Globus pallidus (tissue), 1 donor: ENCODE data around the gene SPRY4.
"Not testable (repeated sequence)": the region's sequence is repeated elsewhere in the genome, so short reads cannot be mapped to it uniquely, and the experiment has no call there.

ENCODE experiments used
- DNase-seq: peaks from one replicate; pipeline ENCODE4 v3.0.0-alpha.2; 2015; ENCODE audit warnings: low spot score

Gene SPRY4, protein sequence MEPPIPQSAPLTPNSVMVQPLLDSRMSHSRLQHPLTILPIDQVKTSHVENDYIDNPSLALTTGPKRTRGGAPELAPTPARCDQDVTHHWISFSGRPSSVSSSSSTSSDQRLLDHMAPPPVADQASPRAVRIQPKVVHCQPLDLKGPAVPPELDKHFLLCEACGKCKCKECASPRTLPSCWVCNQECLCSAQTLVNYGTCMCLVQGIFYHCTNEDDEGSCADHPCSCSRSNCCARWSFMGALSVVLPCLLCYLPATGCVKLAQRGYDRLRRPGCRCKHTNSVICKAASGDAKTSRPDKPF

DNA sequence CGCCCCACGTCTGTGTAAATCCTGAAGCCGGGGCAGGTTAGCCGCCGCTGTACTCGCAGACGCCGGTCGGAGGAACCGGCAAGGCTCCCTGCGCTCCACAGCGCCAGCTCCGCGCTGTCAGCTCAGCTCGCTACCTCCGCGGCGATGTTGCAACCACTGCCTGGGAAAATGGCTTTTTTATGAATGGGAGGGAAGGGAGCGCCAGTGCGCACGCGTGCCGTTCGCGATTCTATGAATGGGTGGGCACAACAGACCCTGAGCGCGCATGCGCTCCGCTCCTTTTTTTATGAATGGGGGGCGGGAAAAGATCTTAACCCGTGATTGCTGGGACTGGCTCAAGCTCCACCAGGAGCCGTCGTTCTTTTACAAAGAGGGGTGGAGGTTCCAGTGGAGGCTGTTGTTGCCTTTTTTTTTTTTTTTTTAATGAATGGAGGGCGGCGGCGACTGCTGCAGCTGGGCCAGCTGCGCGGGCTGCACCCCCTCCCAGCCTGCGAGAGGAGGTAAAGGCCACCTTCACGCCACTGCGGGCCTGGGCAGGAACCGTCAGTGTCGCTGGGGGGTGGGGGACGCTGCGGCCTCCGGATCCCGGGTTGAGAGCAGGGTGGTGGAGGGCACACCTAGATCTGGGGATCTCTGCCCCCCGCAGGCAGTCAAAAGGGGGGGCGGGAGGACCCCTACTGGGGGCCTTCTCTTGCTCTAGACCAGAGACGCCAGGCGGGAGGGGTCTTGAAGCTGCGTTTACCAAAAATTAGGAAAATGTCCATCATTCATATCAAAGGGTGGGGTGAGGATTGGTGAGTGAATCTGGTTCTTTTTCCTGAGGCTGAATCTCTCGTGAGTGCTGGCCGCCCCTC, at the start of gene SPRY4:
SPRY4 (minus strand) TSS at position 151 of the 854 bp plus-strand sequence. CDS start 9,913 bp downstream, outside the sequence.
- DNase-seq, result peak; percentile 83

DNA sequence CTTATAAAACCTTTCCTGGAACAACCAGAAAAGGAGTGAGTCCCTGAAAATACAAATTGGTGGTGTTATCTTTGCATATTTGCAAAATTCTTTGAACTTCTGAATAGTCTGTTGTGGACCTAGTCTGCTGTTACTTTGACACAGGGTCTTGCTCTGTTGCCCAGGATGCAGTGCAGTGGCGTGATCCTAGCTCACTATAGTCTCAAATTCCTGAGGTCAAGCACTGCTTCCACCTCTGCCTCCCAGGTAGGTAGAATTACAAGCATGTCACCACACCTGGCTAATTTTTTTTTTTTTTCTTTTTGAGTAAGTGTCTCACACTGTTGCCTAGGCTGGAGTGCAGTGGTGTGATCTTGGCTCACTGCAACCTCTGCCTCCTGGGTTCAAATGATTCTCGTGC, 43.7 kb upstream of the SPRY4 start:
- DNase-seq, result no peak

- DNase-seq, result no peak
Observed at GRCh38 chr5:142366007-142366406, 41.2 kb upstream of the SPRY4 start.

GRCh38 chr5:142364251-142365145, 39.7 kb upstream of the SPRY4 start:
- DNase-seq, result no peak

DNA sequence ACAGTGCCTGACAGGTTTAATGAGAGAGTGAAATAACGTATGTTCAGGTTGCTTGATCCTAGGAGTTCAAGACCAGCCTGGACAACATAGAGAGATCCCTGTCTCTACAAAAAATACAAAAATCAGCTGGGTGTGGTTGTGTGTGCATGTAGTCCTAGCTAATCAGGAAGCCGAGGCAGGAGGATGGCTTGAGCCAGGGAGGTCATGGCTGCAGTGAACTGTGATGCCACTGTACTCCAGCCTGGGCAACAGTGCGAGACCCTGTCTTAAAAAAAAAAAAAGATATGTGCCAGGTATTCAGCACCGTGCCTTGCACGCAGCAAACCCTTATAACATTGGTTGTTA, 38.8 kb upstream of the SPRY4 start:
- DNase-seq, result no peak

DNA sequence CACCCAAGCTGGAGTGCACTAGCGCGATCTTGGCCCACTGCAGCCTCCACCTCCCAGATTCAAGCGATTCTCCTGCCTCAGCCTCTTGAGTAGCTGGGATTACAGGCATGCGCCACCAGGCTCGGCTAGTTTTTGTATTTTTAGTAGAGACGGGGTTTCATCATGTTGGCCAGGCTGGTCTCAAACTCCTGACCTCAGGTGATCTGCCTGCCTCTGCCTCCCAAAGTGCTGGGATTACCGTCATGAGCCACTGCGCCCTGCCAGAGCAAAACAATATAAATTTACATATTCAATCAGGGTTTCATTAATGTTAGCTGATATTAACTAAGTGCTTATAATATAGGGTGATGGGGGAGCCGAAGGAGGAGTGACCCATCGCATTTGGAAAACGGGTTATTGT, 37.4 kb upstream of the SPRY4 start:
- DNase-seq, result not testable (repeated sequence)

DNA sequence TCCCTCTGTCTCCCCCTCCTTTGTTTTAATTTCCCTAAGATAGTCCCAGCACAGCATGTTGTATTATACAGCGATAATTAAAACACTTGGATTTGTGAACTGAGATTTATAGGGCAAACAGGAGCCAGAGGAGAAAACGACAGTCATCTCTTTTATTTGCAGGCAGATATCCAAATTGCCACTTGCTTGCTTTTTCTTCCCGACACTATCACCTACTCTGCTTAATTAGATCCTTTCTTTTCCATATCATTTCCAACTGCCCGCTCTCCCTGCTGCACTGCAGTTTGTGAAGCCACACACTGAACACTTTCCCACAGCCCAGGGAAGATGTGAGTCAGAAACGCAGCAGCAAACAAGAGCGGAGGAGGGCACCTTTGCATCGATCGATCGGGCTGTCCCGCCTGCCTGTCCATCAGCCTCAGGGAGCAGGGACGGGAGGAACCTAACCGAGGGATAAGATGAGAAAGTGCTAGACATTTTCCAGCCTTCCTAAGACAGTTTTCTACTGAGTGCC, 35.8 kb upstream of the SPRY4 start:
- no peak for DNase-seq

DNA sequence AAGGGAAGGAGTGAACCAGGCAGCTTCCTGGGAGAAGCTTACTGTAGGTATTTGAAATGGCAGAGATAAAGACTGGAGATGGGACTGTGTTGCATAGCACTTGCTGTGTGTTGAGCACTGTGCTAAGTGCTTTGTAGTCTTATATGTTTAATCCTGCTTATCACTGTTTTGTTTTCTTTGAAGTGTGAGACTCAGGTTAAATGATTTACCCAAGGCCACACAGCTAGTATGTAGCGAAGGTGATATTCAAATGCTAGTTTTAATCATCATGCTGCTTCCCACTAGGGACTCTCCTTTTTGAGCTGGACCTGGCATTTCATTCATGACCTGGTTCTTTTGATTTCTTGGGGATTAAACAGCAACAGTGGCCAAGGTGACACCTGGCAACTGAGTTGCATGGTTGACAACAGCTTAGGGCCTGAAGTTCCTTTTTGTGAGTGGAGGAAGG, 35.3 kb upstream of the SPRY4 start:
- no peak for DNase-seq

DNA sequence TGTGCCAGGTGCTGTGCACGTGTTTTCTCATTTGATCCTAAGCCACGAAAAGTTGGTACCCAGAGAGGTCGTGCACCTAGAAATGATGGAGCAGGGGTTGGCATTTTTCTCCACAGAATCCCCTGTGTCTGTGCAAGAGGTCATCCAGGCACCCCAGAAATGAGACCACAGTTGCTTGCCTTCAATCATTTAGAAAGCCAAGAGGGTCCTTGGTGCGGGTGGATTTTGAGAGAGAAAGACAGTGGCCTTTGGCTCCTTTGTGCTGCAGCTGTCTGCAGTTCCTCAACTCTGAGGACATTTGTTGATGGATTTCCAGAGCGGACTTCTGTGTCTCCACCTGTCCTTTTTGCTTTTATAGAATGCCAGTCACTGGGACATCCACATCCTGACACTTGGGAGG, 33.8 kb upstream of the SPRY4 start:
- no peak for DNase-seq

GRCh38 chr5:142358121-142358520, 33.3 kb upstream of the SPRY4 start:
- no peak for DNase-seq

GRCh38 chr5:142357469-142358090, 32.8 kb upstream of the SPRY4 start:
- no peak for DNase-seq

GRCh38 chr5:142356716-142357468, 32.1 kb upstream of the SPRY4 start:
- peak; percentile 33 for DNase-seq

DNA sequence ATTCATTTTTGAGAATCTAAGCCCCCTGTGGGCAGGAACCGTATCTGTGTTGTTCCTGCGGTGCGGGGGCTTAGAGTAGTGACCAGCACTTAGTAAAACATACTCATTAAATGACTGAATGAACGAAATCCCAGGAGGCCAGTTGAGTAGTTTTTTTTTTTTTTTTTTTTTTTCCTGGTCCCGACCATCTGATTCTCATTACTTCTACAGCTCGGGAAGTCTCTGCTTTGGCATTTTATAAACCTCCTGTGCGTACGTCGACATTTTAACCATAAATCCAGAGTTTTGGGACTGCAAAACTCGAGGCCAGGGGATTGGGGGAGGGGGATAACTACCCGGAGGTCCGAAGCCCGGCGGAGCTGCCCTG, 31.5 kb upstream of the SPRY4 start:
- DNase-seq, result no peak

GRCh38 chr5:142353071-142353472, 28.3 kb upstream of the SPRY4 start:
- no peak for DNase-seq

- no peak for DNase-seq
Observed at GRCh38 chr5:142350021-142350420, 25.2 kb upstream of the SPRY4 start.

GRCh38 chr5:142346706-142347105, 21.9 kb upstream of the SPRY4 start:
- DNase-seq, result no peak

- not testable (repeated sequence) for DNase-seq
Observed at GRCh38 chr5:142344915-142345314, 20.1 kb upstream of the SPRY4 start.

DNA sequence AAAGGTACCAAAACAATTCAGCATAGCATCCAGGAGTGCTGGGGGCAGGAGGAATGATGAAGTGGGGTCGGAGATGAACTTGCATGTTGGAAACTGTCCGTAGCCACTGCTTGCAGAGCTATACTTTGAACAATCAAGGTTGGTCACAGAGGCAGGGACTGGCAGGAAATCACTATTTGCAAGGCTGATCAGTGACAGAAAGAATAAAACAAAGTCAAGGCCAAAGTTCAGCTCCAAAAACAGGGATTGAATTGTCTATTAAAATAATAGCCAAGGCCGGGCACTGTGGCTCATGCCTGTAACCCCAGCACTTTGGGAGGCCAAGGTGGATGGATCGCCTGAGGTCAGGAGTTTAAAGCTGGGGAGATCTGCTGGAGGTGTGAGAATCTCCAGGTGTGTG, 18.7 kb upstream of the SPRY4 start:
- no peak for DNase-seq

DNA sequence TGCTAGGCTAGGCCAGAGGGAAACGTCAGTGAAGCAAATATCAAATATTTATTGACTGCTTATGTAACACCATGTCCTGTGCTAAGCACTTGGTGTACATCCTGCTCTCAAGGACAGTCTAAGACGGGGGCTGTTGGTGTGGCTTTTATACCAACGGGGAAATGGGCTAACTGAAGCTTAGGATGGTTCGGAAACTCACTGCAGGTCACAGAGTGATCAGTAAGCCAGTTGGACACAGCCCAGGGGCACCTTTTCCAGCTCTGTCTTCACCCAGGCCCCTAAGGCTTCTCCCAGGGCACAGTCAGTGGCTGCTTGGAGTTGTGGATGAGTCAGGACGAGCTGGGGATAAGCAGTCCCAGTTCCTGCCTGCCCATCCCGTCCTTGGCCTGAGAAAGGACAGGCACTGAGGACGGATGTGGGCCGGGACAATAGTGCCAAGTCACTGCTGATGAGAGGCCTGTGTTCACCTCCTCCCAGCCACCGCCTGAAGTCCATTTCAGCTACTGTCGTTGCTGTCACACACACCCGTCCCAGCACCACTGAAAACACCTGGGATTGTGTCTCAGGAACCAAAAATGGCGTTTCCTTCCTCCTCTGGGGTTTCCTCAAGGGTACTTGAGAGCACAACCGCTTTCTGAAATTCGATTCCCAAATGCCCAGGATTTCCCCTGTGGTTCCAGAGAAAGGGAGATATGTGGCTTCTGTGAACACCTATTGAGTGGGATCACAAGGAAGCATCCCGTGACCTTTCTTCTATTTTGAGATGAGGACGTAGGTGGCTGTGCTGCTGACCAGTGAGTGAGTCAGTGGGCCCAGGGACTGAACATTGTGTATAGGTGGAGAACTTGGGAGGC, 17.5 kb upstream of the SPRY4 start:
- no peak for DNase-seq

GRCh38 chr5:142339781-142340180, 15.0 kb upstream of the SPRY4 start:
- DNase-seq, result no peak
